GM10266 (cell line): Measurements from ENCODE around the gene STON1.

ENCODE experiments used
- DNase-seq: peaks from one replicate; pipeline ENCODE4 v3.0.0; 2012; ENCODE audit errors: extremely low spot score
- TF ChIP-seq, protein P1 (sequence below): IDR thresholded peaks from 2 replicates; pipeline ENCODE4 v1.5.1; 2012; ENCODE audit warnings: mild to moderate bottlenecking, low read depth; ENCODE audit not compliant: control insufficient read depth, insufficient read depth; ENCODE audit errors: missing control alignments

STON1 gene

GRCh38 chr2:48572816-48573215 is 42.9 kb downstream of the STON1 start:
- TF ChIP-seq, protein P1, sequence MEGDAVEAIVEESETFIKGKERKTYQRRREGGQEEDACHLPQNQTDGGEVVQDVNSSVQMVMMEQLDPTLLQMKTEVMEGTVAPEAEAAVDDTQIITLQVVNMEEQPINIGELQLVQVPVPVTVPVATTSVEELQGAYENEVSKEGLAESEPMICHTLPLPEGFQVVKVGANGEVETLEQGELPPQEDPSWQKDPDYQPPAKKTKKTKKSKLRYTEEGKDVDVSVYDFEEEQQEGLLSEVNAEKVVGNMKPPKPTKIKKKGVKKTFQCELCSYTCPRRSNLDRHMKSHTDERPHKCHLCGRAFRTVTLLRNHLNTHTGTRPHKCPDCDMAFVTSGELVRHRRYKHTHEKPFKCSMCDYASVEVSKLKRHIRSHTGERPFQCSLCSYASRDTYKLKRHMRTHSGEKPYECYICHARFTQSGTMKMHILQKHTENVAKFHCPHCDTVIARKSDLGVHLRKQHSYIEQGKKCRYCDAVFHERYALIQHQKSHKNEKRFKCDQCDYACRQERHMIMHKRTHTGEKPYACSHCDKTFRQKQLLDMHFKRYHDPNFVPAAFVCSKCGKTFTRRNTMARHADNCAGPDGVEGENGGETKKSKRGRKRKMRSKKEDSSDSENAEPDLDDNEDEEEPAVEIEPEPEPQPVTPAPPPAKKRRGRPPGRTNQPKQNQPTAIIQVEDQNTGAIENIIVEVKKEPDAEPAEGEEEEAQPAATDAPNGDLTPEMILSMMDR, result no peak
- no peak for DNase-seq

DNA sequence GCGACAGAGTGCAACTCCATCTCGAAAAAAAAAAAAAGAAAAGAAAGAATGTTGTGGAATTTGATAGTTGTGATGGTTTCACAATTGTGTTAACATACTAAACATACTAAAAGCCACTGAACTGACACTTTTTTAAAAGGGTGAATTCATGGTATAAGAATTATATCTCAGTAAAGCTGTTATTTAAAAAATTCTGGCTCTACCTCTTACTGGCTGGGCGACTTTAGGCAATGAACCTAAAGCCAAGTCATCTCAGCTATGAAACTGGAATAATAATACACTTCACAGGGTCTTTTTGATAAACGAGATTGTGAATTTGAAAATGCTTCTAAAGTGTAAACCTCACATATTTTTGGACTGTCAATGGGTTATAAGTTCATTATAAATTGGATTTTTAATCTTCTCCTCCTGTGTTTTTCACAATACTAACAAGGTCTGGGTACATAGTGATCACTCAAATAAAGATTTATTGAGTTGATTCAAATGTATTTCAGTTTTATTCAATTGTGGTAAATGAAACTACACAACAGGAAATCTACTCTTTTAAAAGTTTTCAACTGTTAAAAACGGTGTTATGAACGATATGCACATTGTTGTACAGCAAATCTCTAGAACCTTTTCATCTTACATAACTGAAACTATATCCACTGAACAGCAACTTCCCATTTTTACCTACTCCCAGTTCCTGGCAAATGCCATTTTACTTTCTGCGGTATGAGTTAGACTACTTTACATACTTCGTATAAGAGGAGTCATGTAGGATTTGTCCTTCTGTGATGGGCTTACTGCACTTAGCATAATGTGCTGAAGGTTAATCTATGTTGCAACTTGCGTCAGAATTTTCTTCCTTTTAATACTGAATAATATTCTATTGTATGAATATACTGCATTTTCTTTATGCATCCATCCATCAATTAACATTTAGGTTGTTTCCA is 44.7 kb downstream of the STON1 start:
- TF ChIP-seq, protein P1, result no peak
- DNase-seq, result no peak

GRCh38 chr2:48578313-48578712 is 48.4 kb downstream of the STON1 start:
- DNase-seq, result no peak
- TF ChIP-seq, protein P1, result no peak

DNA sequence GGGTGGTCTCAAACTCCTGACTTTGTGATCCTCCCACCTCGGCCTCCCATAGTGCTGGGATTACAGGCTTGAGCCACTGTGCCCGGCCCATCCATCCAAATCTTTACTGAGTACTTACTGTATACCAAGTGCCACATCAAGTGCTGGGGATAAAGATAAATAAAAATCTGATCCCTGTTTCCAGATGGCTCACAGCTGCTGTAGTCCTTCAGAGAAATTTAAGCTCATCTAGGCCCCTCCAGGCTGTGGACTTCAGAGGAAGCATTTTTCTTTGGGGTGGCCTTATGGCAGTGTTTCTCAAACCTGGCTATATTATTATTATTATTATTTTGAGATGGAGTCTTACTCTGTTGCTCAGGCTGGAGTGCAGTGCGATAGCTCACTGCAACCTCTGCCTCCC is 54.0 kb downstream of the STON1 start:
- DNase-seq, result no peak
- TF ChIP-seq, protein P1, result no peak

DNA sequence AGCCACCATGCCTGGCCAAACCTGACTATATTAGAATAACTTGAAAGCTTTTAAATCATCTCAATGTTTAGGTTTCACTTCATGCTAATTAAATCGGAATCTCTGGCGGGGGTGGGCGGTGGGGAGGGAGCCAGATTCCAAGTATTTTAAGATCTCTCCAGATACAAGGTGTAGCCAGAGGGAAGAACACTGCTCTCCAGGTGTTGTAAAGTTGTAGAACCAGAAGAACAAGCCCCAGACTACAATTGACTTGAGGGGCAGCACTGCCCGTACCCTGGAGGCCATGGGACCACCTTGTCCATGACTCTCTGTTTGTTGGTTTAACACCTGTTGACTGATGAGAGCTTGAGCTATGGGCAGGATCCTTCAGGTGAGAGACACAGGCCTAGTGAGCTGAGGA is 54.6 kb downstream of the STON1 start:
- no peak for DNase-seq
- TF ChIP-seq, protein P1, result no peak

DNA sequence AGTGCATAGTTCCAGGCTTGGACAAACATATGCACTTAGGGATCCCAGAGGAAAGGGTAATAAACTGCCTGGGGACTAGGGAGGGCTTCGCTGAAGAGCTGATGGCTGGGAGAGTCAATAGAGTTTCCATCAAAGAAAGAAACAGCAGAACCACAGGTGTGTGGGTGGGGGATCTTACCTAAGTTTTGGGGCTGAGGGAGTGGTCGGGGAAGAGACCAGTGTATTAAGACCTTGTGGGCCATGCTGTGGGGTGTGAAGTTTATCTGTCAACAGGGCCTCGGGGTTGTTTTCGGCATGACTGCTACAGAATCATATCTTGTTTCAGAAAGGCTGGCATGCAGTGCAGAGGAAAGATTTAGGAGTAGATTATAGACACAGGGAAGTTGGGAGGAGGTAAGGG is 56.5 kb downstream of the STON1 start:
- TF ChIP-seq, protein P1, result no peak
- DNase-seq, result no peak

DNA sequence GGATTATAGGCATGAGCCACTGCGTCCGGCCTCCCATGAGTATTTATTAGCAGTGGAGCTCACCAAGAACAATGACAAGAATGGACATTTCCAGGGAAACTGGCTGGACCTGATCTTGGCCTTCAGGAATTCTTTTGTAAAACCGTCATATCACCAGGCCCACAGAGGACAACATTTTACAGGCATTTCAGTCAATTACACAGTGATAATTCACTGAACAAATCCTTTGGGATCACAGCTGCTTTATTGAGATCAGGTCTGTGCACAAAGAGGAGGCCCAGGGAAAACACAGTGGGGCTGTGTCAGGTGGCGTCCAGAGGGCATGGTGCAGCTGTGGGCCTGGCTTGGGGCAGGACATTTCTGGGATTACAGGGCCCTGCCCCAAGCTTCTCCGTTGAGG is 57.6 kb downstream of the STON1 start:
- DNase-seq, result no peak
- TF ChIP-seq, protein P1, result no peak
